Left ventricle myocardium inferior (tissue), 1 donor: ENCODE data around the gene DAB1. TPM values are rescaled to one million over a fixed set of nuclear protein-coding genes. Genes with fewer than 3 reads are reported as not detected.

ENCODE experiments used
- DNase-seq: peaks from one replicate; pipeline ENCODE4 v3.0.0-alpha.2; 2020
- H3K27ac ChIP-seq: fragments of 200-600 bp; replicated peaks from 2 replicates; pipeline ENCODE4 v1.8.0; 2021
- H3K27me3 ChIP-seq: fragments of 200-600 bp; 2 replicates; pipeline ENCODE4 v1.8.0; 2021; ENCODE audit warnings: low read depth
- H3K36me3 ChIP-seq: fragments of 200-600 bp; 2 replicates; pipeline ENCODE4 v1.8.0; 2021
- H3K4me1 ChIP-seq: fragments of 200-600 bp; 2 replicates; pipeline ENCODE4 v1.8.0; 2021
- H3K4me3 ChIP-seq: fragments of 200-600 bp; 2 replicates; pipeline ENCODE4 v1.8.0; 2021; ENCODE audit warnings: mild to moderate bottlenecking, moderate library complexity
- H3K9me3 ChIP-seq: fragments of 200-600 bp; replicated peaks from 2 replicates; pipeline ENCODE4 v1.8.0; 2021
- intact Hi-C: fragments of 100-400 bp; cut with micrococcal nuclease; formaldehyde crosslinking; loops from one replicate; pipeline ENCODE4 v1.11.0; 2022
- total RNA-seq: library from RNA; stranded (reverse); fragmentation: NEBNext Ultra II Directional; extraction: Animal tissue kit (Norgen Biotek cat#: 25700); gene quantifications from one replicate; pipeline ENCODE4 v1.2.1, GENCODE V29; 2021
- TF ChIP-seq, protein P1 (sequence below): fragments of 200-600 bp; IDR thresholded peaks from 2 replicates; pipeline ENCODE4 v1.8.0; 2021; ENCODE audit warnings: antibody characterized with exemption, mild to moderate bottlenecking, borderline replicate concordance
- donor health status: DM: no; HTN: yes; CAD: no; lungs with severe emphysema.

Gene DAB1
- total RNA-seq, 1 donor from 2014 or later: 0.77 TPM

DNA sequence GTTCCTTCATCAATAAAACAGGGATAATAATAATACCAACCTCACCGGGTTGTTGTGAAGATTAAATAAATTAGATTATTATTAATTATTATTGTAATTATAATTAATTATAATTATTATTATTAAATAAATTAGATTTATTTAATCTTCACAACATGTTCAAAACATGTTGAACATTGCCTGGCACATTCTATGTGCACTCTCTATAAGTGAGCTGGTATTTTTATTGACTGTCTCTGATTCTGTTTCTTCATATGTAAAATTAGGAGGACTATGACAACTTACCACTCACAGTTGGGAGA is 457.2 kb downstream of the DAB1 start:
- no peaks in the 10 kb centered on the region for H3K4me1 ChIP-seq
- TF ChIP-seq, protein P1, sequence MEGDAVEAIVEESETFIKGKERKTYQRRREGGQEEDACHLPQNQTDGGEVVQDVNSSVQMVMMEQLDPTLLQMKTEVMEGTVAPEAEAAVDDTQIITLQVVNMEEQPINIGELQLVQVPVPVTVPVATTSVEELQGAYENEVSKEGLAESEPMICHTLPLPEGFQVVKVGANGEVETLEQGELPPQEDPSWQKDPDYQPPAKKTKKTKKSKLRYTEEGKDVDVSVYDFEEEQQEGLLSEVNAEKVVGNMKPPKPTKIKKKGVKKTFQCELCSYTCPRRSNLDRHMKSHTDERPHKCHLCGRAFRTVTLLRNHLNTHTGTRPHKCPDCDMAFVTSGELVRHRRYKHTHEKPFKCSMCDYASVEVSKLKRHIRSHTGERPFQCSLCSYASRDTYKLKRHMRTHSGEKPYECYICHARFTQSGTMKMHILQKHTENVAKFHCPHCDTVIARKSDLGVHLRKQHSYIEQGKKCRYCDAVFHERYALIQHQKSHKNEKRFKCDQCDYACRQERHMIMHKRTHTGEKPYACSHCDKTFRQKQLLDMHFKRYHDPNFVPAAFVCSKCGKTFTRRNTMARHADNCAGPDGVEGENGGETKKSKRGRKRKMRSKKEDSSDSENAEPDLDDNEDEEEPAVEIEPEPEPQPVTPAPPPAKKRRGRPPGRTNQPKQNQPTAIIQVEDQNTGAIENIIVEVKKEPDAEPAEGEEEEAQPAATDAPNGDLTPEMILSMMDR: no peak
- H3K27me3 ChIP-seq: peaks cover 11% of the 10 kb centered on the region
- H3K36me3 ChIP-seq: no peaks in the 10 kb centered on the region
- H3K9me3 ChIP-seq: no peaks in the 10 kb centered on the region
- no peak for DNase-seq
- intact Hi-C loops: no loop called here
- H3K4me3 ChIP-seq: no peak overlapping the region
- H3K27ac ChIP-seq: no peak overlapping the region

- Histone ChIP-seq H3K4me3 (no peak within 1 kb of the TSS), H3K27me3 (peaks cover 8% of the 10 kb centered on the region), H3K9me3 (no peaks in the 10 kb centered on the region), H3K36me3 (no peaks in the 10 kb centered on the region), H3K27ac (no peak within 1 kb of the TSS), H3K4me1 (no peaks in the 10 kb centered on the region)
- DNase-seq: no peak
- intact Hi-C loops: no loop called here
- TF ChIP-seq, protein P1: no peak
Observed at GRCh38 chr1:56965916-56966697, 457.8 kb downstream of the DAB1 start, which contains the start of gene C8B. Gene C8B, minus strand, starts transcription at chr1:56966015. Its CDS starts 67 bp downstream, at chr1:56965948.

- H3K36me3 ChIP-seq: no peaks in the 10 kb centered on the region
- no peak overlapping the region for H3K27ac ChIP-seq
- intact Hi-C loops: no loop called here
- TF ChIP-seq, protein P1: no peak
- H3K4me3 ChIP-seq: no peak overlapping the region
- no peaks in the 10 kb centered on the region for H3K9me3 ChIP-seq
- peaks cover 8% of the 10 kb centered on the region for H3K27me3 ChIP-seq
- DNase-seq: no peak
- no peaks in the 10 kb centered on the region for H3K4me1 ChIP-seq
Observed at GRCh38 chr1:56965191-56965590, 458.7 kb downstream of the DAB1 start.

- TF ChIP-seq, protein P1: no peak
- intact Hi-C loops: no loop called here
- no peaks in the 10 kb centered on the region for H3K9me3 ChIP-seq
Observed at GRCh38 chr1:56964349-56965017, 459.4 kb downstream of the DAB1 start.

GRCh38 chr1:56963667-56964066 is 460.2 kb downstream of the DAB1 start:
- Histone ChIP-seq H3K4me1 (no peaks in the 10 kb centered on the region), H3K36me3 (no peaks in the 10 kb centered on the region), H3K27ac (no peak overlapping the region), H3K27me3 (peaks cover 8% of the 10 kb centered on the region), H3K9me3 (no peaks in the 10 kb centered on the region), H3K4me3 (no peak overlapping the region)
- DNase-seq: no peak
- TF ChIP-seq, protein P1: no peak
- intact Hi-C loops: no loop called here

More at GRCh38 chr1:56964349-56965017, 459.4 kb downstream of the DAB1 start:
- Histone ChIP-seq H3K4me1 (no peaks in the 10 kb centered on the region), H3K27ac (no peak overlapping the region), H3K4me3 (no peak overlapping the region), H3K27me3 (peaks cover 8% of the 10 kb centered on the region), H3K36me3 (no peaks in the 10 kb centered on the region)
- DNase-seq: no peak
